Heart right ventricle (tissue), 16 donors: ENCODE measurements around the gene TMEM212. TPM values are rescaled to one million over a fixed set of nuclear protein-coding genes. Genes with fewer than 3 reads are reported as not detected.

Source experiments
- ATAC-seq, 8 donors: fragments of 200-7000 bp; cut with Tn5 transposase; one replicate each; pipeline ENCODE4 v1.9.1; 2020; ENCODE audit warnings: mild to moderate bottlenecking in 8 of 8, moderate library complexity in 8 of 8, moderate number of reproducible peaks in 1 of 8
- DNase-seq, 2 donors: peaks; one replicate each; pipeline ENCODE4 v3.0.0-alpha.2; 2020
- H3K27ac ChIP-seq, 10 donors: fragments of 200-600 bp; sonication (generic) in 2 of 10; one replicate each; pipeline versions ENCODE4 v1.5.0 to v1.8.0; 2020 to 2022; ENCODE audit warnings: mild to moderate bottlenecking in 3 of 10
- H3K27me3 ChIP-seq, 7 donors: fragments of 200-600 bp; one replicate each; pipeline ENCODE4 v1.8.0; 2021 to 2022; ENCODE audit warnings: mild to moderate bottlenecking in 2 of 7
- H3K36me3 ChIP-seq, 9 donors: fragments of 200-600 bp; sonication (generic) in 1 of 9; one replicate each; pipeline versions ENCODE4 v1.5.0 to v1.8.0; 2020 to 2022; ENCODE audit warnings: mild to moderate bottlenecking in 2 of 9
- H3K4me1 ChIP-seq, 9 donors: fragments of 200-600 bp; sonication (generic) in 1 of 9; one replicate each; pipeline versions ENCODE4 v1.5.0 to v1.8.0; 2020 to 2022; ENCODE audit warnings: mild to moderate bottlenecking in 4 of 9
- H3K4me3 ChIP-seq, 10 donors: fragments of 200-600 bp; sonication (generic) in 2 of 10; one replicate each; pipeline versions ENCODE4 v1.5.0 to v1.8.0; 2020 to 2022; ENCODE audit warnings: mild to moderate bottlenecking in 7 of 10, moderate library complexity in 2 of 10
- H3K9me3 ChIP-seq, 11 donors: fragments of 200-600 bp in 10 of 11; sonication (generic) in 2 of 11; one replicate each; pipeline versions ENCODE4 v1.5.0 to v1.8.0; 2013 to 2022; ENCODE audit warnings: mild to moderate bottlenecking in 2 of 11, control low read depth in 1 of 11, moderate library complexity in 1 of 11
- CTCF ChIP-seq, 9 donors: fragments of 200-600 bp; sonication (generic) in 2 of 9; IDR thresholded peaks; one replicate each; pipeline versions ENCODE4 v1.5.0 to v1.8.0; 2021 to 2022; ENCODE audit warnings: antibody characterized with exemption in 9 of 9, mild to moderate bottlenecking in 5 of 9, moderate library complexity in 1 of 9
- WGBS, 2 donors: extraction: QIAGEN DNeasy Blood & Tissue Kit; methylation state at CpG; one replicate each; pipeline ENCODE4 v1.1.7; 2013; ENCODE audit warnings: inconsistent platforms in 1 of 2; 5-methylcytosine and 5-hydroxymethylcytosine counted together
- intact Hi-C, 10 donors: fragments of 100-400 bp; cut with DNase I; formaldehyde crosslinking; loops; one replicate each; pipeline versions ENCODE4 v1.11.1 to v1.14.2; 2022
- polyA plus RNA-seq, 2 donors: library from polyadenylated mRNA; stranded (reverse); fragments of 200-250 nt; gene quantifications; one replicate each; pipeline ENCODE4 v1.2.3, GENCODE V29; 2013
- total RNA-seq, 10 donors: library from RNA; stranded (reverse); fragmentation: NEBNext Ultra II Directional in 3 of 10; extraction: Animal tissue kit (Norgen Biotek cat#: 25700) in 3 of 10; gene quantifications; one replicate each; pipeline versions ENCODE4 v1.2.1 to v1.2.4, GENCODE V29; 2021 to 2023
- donor health status: Arrhythmogenic right ventricular cardiomyopathy.
- donor health status: ischemic (EF 13 %, LVEDD 7.1; RV severe dilation, severe dysfunction).
- donor health status: healthy with polysubstance abuse.
- donor health status: DM: no; HTN: yes; CAD: no.
- donor health status: DM: no; HTN: no; CAD: no.
- donor health status: ischemic (EF 25% LVEDD 6.9; RV normal size, moderate dysfunction).
- donor health status: ischemic (EF 25% LVEDD 5.7; RV mildly dilated, moderate dysfunction).
- donor health status: healthy.
- donor health status: DM: yes; HTN: yes; CAD: no.
- donor health status: Ischemic cardiomyopathy.
- donor health status: ischemic (EF 35%, LVEDD 5.7; RV mildly dilated, moderate dysfunction).
- donor health status: nonischemic (EF 11% LVEDD 7.7; RV severe dilation, severe dysfunction).
- donor health status: DM: yes; HTN: yes; CAD: no.
- donor health status: PGD.
- donor health status: ischemic (EF 29% LVEDD 5.4; RV normal size, mild dysfunction).
- donor health status: nonischemic (EF 23%, LVEDD 6.1; RV moderate dilation, normal function).

The TMEM212 gene
- total and polyA plus RNA-seq, 12 donors: not detected

- Histone ChIP-seq H3K9me3 (peaks cover 0 to 4% (median 0%) of the 10 kb centered on the region in 11 donors), H3K4me3 (no peak overlapping the region), H3K36me3 (no peaks in the 10 kb centered on the region), H3K27me3 (no peaks in the 10 kb centered on the region), H3K27ac (no peak overlapping the region), H3K4me1 (peaks cover 0 to 49% (median 30%) of the 10 kb centered on the region in 9 donors)
- WGBS, 2 donors: 88 to 97% methylated on average over 2 of the region's 2 CpGs
- no peak for DNase-seq
- no peak for TF ChIP-seq CTCF (IDR thresholded peaks at IDR 0.05)
- no peak for ATAC-seq
- intact Hi-C loops: no loop called here
These were observed 19.2 kb downstream of the TMEM212 start for GRCh38 chr3:171862392-171862791.

GRCh38 chr3:171862993-171863521 lies 19.9 kb downstream of the TMEM212 start:
- H3K27me3 ChIP-seq: no peaks in the 10 kb centered on the region
- peak in 1 of 8 donors; percentile 25 for ATAC-seq
- no peak for TF ChIP-seq CTCF (IDR thresholded peaks at IDR 0.05)
- no peak for DNase-seq
- no peaks in the 10 kb centered on the region for H3K36me3 ChIP-seq
- 36 to 47% methylated on average over 11 of the region's 11 CpGs for WGBS, 2 donors
- peak overlapping the region in 2 of 10 donors; percentile 6 to 9 for H3K4me3 ChIP-seq
- peak overlapping the region in 4 of 10 donors; percentile 21 to 33 (median 27) for H3K27ac ChIP-seq
- peaks cover 0 to 4% (median 0%) of the 10 kb centered on the region in 11 donors for H3K9me3 ChIP-seq
- intact Hi-C loops: no loop called here
- H3K4me1 ChIP-seq: peaks cover 0 to 49% (median 30%) of the 10 kb centered on the region in 9 donors

GRCh38 chr3:171863920-171864319 lies 20.8 kb downstream of the TMEM212 start:
- Histone ChIP-seq H3K36me3 (no peaks in the 10 kb centered on the region), H3K9me3 (no peaks in the 10 kb centered on the region), H3K4me3 (no peak overlapping the region), H3K4me1 (peaks cover 0 to 49% (median 30%) of the 10 kb centered on the region in 9 donors), H3K27ac (peak overlapping the region in 2 of 10 donors; percentile 21 to 30), H3K27me3 (no peaks in the 10 kb centered on the region)
- DNase-seq: no peak
- ATAC-seq: no peak
- intact Hi-C loops: no loop called here
- no peak for TF ChIP-seq CTCF (IDR thresholded peaks at IDR 0.05)
- WGBS, 2 donors: 90 to 96% methylated on average over 3 of the region's 3 CpGs

- no peak for ATAC-seq
- intact Hi-C loops: no loop called here
- Histone ChIP-seq H3K9me3 (no peaks in the 10 kb centered on the region), H3K27ac (no peak overlapping the region), H3K36me3 (no peaks in the 10 kb centered on the region), H3K4me3 (no peak overlapping the region), H3K4me1 (peaks cover 0 to 48% (median 28%) of the 10 kb centered on the region in 9 donors), H3K27me3 (no peaks in the 10 kb centered on the region)
- DNase-seq: no peak
- TF ChIP-seq CTCF (IDR thresholded peaks at IDR 0.05): no peak
- 66 to 74% methylated on average over 5 of the region's 5 CpGs for WGBS, 2 donors
These were observed 22.2 kb downstream of the TMEM212 start for GRCh38 chr3:171865191-171865865.
